Activated CD4-positive, alpha-beta T cell treated with anti-CD3 and anti-CD28 coated beads, Interleukin-2, amount 50 U/mL, for 1 hour (primary cell): Measurements from ENCODE around the gene BSN.

Source experiments
- DNase-seq: peaks from one replicate; pipeline ENCODE4 v3.0.0-alpha.2; 2020

The BSN gene

DNA sequence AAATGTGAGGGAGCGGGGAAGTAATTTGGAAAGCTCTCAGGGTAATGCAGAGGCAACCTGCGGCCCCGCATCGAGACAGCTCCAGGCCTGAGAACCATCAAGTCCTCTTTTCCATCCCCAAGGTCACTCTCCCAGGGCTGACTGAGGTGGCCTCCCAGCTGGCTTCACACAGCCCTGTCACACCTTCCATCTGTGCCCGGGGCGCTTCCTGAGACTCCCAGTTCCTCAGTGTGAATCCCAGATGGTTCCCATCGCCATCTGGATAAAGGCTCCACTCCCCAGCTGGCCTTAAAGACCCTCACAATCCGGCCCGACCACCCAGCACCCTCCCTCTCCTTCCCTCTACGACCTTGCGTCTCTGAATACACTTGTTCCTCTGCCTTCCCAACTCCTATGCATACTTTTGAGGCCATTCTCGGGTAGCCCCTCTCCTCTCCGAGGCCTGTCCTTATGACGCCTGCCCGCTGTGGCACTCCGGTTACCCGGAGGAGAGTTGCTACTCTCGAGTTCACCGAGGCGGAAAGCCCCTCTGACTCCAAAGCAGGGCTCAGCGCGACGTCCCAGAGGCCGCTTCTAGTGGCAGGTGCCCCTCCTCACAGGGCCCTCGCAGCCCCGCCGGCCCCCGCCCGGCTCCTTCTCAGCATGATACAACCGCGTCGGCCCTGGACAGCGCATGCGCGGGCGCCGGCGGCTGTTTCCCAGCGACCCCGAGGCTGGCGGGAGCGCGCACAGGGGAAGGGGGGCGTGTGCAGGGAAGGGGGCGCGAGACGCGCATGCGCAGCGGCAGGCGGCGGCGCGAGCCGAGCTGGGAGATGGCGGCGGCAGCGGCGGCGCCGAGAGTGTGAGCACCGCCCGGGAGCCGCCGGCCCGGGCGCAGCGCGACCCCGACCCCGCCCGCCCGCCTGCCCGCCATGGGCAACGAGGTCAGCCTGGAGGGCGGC lies at the start of gene BSN:
BSN (plus strand) TSS at position 786 of the 941 bp plus-strand sequence; CDS start at position 912, 126 bp downstream.
- DNase-seq, result peak; percentile 82

DNA sequence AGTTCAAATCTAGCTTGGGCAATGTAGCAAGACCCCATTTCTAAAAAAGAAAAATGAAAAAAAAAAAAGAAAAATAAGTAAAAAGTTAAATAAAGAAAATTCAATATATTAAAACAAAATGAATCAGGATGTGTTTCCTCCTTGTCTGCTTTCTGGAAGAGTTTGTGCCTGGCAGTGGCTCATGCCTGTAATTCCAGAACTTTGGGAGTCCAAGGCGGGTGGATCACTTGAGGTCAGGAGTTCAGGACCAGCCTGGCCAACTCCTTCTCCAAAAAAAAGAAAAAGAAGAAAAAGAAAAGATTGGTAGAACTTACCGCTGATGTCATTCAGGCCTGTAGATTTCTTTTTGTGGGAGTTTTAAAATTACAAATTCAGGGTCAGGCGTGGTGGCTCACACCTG lies 47.4 kb upstream of the BSN start:
- DNase-seq, result no peak

GRCh38 chr3:49509028-49509561 lies 45.2 kb upstream of the BSN start:
- DNase-seq, result no peak

GRCh38 chr3:49511639-49512038 lies 42.6 kb upstream of the BSN start:
- DNase-seq, result no peak

- DNase-seq, result no peak
Observed at GRCh38 chr3:49512781-49513355, 41.4 kb upstream of the BSN start.

GRCh38 chr3:49513494-49514124 lies 40.7 kb upstream of the BSN start:
- no peak for DNase-seq

DNA sequence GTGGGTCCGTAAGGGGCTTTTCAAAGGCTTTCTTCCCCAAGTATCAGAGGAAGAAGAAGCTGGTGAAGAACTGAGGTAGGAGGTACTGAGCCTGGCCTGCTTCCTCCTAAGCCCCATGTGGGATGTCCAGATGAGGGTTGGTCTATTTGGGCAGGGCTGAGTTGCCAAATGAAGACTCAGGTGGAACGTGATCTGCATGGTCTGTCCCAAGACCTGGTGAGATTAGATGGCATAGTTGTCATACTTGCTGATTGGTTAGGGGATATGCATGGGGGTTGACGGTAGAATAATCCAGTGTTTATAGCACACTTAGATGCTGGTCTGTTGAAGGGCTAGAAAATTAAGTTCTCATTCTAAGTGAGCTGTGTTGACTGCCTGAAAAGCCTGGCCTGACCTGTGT lies 36.3 kb upstream of the BSN start:
- DNase-seq, result no peak

DNA sequence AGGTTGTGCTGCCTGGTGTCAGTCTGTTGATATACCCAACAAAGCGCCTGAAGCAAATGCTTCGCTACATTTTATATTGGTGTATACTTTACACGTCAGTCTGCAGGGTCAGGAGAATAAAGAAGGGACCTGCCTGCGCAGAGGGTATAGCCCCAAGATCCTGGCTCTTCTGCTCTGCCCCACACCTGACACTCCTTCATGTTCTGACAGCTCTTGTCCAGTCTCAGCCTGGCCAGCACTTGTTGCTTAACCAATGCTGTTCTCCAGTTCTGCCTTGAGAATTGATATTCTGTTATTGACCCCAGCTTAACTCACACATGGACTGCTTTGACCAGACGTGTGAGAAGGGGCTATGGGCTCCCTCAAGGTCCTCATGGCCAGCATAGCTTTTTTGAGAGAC lies 35.8 kb upstream of the BSN start:
- DNase-seq, result no peak

GRCh38 chr3:49519296-49519695 lies 35.0 kb upstream of the BSN start:
- no peak for DNase-seq

DNA sequence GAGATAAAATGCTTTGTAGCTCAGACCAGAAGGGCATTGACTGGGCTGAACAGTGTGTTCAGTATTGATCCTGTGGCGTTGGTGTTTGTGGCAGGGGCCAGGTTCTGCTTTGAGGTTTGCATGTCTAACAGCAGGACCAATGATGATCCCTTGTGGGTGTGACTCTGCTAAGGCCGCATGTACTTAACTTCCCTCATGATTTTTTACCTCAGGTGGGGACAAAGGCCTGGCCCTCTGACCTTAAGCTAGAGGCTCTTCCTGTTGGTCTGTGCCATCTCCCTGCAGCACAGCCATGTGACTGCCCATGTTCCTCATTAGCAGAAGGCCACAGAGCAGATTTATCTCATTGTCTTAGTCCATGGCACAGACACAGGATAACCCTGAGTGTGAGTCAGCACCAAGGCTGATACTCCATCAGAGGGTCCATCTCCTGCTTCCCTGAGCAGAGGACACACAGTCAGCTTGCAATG lies 34.3 kb upstream of the BSN start:
- no peak for DNase-seq

DNA sequence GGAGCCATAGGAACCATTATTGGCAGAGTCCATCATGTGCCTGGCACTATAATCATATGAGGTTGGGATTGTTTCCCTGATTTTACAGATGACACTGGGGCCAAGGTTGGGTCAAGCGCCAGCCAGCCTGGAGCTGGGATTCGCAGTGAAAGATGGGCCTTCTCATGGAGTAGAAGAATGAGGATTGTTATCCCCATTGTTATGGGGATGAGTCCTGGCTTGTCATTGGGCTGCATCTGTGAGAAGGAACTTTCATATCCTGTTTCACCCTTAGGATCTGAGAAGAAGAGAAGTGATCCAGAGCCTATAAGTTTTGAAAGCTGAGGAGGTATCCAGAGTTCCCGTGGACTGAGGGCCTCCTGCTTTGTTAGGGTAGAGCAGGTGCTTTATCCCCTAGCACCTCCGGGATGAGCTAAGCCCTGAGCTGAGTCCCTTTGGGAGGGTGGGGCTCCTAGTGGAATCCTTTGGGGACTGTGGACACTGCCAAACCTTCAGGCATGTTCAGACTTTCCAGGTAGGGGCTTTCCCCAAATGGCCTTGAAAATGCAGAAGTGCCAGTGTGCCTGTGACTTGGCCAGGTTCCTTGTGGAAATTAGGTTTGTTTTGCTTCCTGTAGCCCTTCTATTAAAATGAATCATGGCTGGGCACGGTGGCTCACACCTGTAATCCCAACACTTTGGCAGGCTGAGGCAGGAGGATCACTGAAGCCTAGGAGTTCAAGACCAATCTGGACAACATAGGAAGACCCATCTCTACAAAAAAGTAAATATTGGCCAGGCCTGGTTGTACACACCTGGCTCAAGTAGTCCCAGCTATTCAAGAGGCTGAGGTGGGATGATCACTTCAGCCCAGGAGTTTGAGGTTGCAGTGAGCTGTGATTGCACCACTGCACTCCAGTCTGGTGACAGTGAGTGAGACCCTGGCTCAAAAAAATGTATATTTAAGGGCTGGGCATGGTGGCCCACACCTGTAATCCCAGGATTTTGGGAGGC lies 30.2 kb upstream of the BSN start:
- DNase-seq, result no peak

GRCh38 chr3:49529567-49529966 lies 24.7 kb upstream of the BSN start:
- no peak for DNase-seq

- no peak for DNase-seq
Observed at GRCh38 chr3:49530231-49530630, 24.0 kb upstream of the BSN start.

- DNase-seq, result no peak
Observed at GRCh38 chr3:49530701-49531100, 23.6 kb upstream of the BSN start.

GRCh38 chr3:49531218-49531617 lies 23.1 kb upstream of the BSN start:
- DNase-seq, result no peak

DNA sequence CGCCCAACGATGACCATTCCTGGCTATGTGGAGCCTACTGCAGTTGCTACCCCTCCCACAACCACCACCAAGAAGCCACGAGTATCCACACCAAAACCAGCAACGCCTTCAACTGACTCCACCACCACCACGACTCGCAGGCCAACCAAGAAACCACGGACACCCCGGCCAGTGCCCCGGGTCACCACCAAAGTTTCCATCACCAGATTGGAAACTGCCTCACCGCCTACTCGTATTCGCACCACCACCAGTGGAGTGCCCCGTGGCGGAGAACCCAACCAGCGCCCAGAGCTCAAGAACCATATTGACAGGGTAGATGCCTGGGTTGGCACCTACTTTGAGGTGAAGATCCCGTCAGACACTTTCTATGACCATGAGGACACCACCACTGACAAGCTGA lies 22.6 kb upstream of the BSN start:
- no peak for DNase-seq

DNA sequence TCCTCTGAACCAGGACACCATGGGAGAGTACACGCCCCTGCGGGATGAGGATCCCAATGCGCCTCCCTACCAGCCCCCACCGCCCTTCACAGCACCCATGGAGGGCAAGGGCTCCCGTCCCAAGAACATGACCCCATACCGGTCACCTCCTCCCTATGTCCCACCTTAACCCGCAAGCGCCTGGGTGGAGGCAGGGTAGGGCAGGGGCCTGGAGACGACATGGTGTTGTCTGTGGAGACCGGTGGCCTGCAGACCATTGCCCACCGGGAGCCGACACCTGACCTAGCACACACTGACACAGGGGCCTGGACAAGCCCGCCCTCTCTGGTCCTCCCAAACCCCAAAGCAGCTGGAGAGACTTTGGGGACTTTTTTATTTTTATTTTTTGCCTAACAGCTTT lies 21.2 kb upstream of the BSN start:
- no peak for DNase-seq

GRCh38 chr3:49533786-49534519 lies 20.3 kb upstream of the BSN start:
- no peak for DNase-seq

- no peak for DNase-seq
Observed at GRCh38 chr3:49534581-49535441, 19.5 kb upstream of the BSN start.
